IPS-NIHi7 (cell line): ENCODE data around the gene LLGL2.
A peak's percentile ranks its signal among the peaks of the same experiment; 100 is the strongest.
"Not testable (repeated sequence)": the region's sequence is repeated elsewhere in the genome, so short reads cannot be mapped to it uniquely, and the experiment has no call there.

Experiments used
- DNase-seq: peaks from one replicate; pipeline ENCODE4 v3.0.0; 2012; ENCODE audit warnings: mixed read lengths; ENCODE audit errors: extremely low spot score

The LLGL2 gene

GRCh38 chr17:75507733-75508719 lies 17.5 kb upstream of the LLGL2 start:
- DNase-seq, result no peak

DNA sequence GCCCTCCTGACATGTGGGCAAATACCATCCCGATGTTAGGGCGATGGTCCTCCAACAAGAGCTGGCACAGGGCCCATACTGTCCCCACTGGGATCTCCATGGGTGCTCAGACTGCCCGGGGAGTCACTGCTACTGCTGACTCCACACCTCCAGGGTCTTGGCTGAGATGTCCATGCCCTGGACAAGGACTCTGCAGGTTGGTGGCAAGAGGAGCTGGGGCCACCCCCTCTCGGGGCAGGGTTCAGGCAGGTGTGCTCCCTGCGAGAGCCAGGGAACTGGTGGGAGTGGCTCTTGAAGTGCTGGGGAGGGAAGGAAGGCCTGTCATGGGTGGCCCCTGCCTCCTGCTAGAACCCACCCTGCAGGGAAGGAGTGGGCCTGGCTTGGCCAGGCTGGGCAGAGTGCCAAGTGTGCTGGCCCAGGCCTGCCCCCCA lies 16.6 kb upstream of the LLGL2 start:
- DNase-seq, result no peak

- DNase-seq, result no peak
These were observed 15.8 kb upstream of the LLGL2 start for GRCh38 chr17:75509528-75510258.

DNA sequence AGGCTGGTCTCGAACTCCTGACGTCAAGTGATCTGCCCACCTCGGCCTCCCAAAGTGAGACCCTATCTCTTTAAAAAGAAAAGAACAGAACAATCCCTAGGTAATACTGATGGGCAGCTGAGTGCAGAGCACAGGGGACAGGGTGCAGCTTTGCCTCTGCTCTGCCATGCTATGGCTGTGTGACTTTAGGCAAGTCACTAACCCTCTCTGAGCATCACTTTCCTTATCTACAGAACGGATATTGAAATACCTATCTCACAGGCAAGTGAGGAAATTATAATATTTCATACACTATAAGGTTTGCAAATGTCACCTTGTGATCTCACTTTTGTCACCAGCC lies 14.3 kb upstream of the LLGL2 start:
- DNase-seq, result no peak

- no peak for DNase-seq
These were observed 13.6 kb upstream of the LLGL2 start for GRCh38 chr17:75511610-75512575.

GRCh38 chr17:75512926-75513640 lies 12.4 kb upstream of the LLGL2 start:
- DNase-seq, result no peak

GRCh38 chr17:75513641-75514000 lies 11.9 kb upstream of the LLGL2 start:
- DNase-seq, result no peak

- DNase-seq, result no peak
These were observed 11.1 kb upstream of the LLGL2 start for GRCh38 chr17:75514299-75514918.

DNA sequence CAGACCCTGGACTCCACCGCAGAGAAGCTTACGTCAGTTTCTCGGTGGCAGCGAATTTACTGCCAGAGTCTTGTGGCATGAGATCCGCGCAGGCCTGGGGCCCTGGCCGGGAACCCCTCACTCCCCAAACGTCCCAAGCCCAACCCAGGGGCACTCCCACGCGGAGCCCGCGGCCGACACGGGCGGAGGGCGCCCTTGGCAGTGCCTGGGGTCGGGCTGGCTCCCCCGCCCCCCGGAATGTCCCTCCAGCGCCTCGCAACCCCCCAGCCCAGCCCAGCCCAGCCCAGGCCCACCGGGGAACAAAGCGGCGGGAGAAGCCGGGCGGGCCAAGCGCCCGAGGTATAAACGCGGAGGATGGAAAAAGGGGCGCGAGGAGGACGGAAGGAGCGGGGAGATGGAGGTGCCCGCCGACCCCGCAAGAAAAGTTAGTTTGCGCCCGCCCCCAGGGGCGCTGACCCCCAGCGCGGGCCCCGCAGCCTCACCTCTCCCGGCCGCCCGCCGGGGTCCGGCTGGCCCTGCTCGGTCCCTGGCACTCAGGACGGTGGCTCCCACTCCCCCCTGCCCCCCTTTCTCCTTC lies 10.5 kb upstream of the LLGL2 start:
- DNase-seq, result no peak

- DNase-seq, result peak; percentile 100
These were observed 9.8 kb upstream of the LLGL2 start, which contains the start of gene CASKIN2 for GRCh38 chr17:75515496-75516254. Gene CASKIN2, minus strand, starts transcription at chr17:75515537. Its CDS starts 1,733 bp downstream, at chr17:75513804.

DNA sequence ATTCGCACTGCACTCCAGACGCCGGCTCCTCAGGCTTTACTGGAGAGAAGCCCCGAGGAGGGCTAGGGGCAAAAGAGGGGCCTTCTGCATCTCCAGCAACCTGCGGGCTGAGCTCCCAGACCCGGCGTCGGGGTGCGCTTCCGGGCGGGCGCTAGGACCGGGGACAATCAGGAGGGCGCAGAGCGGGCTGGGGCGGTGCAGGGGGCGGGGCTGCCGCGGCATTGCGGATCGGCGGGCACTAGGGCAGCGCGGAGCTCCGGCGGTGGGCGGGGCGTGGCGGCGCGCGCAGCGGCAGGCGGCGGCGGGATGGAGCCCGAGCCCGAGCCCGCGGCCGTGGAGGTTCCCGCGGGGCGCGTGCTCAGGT lies 9.3 kb upstream of the LLGL2 start, which contains the start of gene TSEN54:
TSEN54 (plus strand) TSS at position 274 of the 364 bp plus-strand sequence; CDS start at position 307, 33 bp downstream.
- peak; percentile 95 for DNase-seq

DNA sequence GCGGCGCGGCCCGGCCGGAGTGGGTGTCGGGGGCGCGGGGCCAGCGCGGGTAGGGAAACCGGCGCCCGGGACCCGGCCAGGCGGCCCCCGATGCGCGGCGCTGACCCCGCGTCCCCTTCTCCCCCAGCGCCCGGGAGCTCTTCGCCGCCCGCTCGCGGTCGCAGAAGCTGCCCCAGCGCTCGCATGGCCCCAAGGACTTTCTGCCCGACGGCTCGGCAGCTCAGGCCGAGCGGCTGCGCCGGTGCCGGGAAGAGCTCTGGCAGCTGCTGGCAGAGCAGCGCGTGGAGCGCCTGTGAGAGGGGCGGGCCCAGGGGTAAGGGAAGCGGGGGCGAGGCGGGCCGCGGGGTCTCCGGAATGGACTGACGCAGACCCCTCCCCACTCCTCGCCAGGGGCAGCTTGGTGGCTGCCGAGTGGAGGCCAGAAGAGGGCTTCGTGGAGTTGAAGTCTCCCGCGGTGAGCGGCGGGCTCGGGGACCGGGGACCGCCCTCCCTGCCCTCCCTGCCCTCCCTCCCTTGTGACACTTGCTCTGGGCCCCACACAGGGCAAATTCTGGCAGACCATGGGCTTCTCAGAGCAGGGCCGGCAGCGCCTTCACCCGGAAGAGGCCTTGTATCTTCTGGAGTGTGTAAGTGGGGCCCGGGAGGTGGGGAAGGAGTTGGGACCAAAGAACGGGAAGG lies 8.7 kb upstream of the LLGL2 start:
- no peak for DNase-seq

- DNase-seq, result no peak
These were observed 8.1 kb upstream of the LLGL2 start for GRCh38 chr17:75517297-75517865.

- no peak for DNase-seq
These were observed 7.3 kb upstream of the LLGL2 start for GRCh38 chr17:75518201-75518600.

DNA sequence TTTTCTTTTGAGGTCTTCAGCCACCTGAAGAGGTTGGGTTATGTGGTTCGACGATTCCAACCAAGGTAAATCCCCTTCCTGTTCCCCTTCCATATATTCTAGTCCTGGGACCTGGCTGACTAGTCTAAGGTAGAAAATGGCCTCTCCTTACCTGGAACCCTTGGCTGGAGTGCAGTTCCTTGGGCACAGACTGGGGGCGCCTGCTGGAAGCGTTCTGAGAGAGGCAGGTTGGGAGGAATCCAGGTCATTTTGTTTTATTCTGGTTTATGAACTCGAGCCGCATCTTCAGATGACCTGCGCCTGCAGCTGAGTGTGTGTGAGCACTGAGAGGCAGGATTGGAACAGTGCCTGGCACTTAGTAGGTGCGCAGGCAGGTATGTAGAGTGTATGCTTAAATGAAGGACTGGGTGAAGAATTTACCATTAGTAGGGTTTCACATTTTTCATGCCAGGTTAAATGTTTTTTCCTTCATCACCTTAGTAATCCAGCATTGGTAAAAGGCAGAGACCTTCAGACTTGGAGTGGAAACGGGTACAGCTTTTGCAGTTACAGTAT lies 6.4 kb upstream of the LLGL2 start:
- no peak for DNase-seq

GRCh38 chr17:75520413-75520812 lies 5.1 kb upstream of the LLGL2 start:
- DNase-seq, result not testable (repeated sequence)

- no peak for DNase-seq
These were observed 4.2 kb upstream of the LLGL2 start for GRCh38 chr17:75521290-75521689.
